ENCODE measurements around the gene ESR2.
"Not testable (repeated sequence)": the region's sequence is repeated elsewhere in the genome, so short reads cannot be mapped to it uniquely, and the experiment has no call there.

The ESR2 gene

DNA sequence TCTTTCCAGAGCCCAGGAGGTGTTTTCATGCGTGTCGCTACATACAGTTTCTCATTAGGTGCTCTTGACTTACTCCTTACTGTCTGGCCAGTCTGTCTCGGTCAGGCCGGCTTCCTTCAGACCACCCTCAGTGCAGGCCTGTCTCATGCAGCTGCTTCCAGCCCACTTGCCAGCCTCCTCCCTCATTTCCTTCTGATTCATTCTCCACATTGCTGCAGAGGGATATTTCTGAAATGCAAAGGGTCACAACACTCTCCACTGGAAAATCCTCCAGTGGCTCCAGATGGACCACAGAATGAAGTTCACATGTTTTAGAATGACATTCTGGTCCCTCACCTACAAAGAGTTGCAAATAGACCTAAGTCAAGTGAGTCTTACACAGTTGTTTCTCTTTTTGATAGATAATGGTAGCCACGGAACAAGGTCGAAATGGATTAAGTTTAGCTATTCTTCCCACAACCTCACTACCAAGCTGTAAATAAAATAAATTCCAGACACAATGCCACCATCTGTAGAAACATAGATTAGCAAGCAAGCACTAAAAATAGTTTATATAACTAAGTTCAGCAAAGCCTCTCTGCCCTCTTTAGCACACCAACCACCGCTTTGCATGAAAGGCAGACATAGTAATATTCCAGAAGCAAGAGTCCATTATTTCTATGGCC, 146.9 kb downstream of the ESR2 start:
- no peak for DNase-seq (ENCODE audit: low spot score)

DNA sequence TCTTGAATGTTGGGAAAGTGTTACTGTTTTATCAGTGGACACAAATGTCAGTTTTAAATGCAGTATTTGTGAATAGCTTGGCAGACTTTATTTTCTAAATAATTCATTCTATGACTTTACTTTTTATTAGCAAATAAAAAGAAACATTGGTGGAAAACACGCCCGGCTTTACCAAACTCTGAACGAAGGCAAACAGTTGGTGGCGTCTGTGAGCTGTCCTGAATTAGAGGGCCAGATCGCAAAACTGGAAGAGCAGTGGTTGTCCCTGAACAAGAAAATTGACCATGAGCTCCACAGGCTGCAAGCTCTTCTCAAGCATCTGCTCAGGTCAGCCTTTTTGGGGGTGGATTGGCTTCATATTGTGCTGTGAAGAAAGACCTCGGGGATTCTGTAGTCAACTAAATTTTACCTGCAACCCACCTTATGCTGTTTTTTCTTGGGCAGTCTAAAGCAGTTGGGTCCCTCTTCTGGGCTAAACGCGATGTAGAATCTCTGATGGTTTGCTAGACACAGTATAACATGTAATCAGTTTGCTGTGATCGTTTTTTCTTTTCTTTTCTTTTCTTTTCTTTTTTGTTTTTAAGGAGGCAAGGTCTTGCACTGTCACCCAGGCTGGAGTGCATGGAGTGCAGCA, 156.4 kb downstream of the ESR2 start:
- DNase-seq (ENCODE audit: low spot score), result no peak

DNA sequence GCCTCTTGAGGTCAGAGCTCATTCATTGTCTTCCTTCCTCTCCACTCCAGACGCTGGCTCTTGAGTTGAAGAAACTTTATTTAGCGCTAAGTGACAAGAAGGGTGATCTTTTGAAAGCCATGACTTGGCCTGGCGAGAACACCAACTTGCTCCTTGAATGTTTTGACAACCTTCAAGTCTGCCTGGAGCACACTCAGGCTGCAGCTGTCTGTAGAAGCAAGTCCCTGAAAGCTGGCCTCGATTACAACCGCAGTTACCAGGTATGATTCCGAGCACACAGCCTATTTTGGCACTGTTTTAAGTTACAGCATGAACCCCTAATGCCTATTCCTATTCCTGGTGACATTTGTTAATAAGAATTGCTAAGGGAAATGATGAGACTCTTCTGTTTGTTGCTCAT, 167.6 kb downstream of the ESR2 start:
- DNase-seq (ENCODE audit: low spot score), result no peak

DNA sequence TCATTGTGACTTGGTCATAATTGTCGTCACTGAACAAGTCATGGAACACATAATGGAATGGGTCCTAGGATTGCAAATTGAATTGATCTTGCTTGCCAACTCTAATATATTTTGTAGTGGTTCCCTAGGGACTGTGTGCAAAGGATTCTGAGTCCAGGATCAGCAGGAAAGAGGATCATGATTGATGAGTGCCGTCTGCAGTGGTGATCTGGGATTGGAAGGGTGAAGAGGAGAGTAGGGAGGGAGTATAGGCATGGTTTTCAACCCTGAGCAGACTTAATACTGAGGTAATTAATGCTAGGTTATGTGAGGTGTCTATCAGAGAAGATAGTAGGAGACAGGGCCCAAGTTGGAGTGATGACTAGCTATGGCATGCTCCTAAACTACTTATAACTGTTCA, 168.9 kb downstream of the ESR2 start:
- no peak for DNase-seq (ENCODE audit: low spot score)

DNA sequence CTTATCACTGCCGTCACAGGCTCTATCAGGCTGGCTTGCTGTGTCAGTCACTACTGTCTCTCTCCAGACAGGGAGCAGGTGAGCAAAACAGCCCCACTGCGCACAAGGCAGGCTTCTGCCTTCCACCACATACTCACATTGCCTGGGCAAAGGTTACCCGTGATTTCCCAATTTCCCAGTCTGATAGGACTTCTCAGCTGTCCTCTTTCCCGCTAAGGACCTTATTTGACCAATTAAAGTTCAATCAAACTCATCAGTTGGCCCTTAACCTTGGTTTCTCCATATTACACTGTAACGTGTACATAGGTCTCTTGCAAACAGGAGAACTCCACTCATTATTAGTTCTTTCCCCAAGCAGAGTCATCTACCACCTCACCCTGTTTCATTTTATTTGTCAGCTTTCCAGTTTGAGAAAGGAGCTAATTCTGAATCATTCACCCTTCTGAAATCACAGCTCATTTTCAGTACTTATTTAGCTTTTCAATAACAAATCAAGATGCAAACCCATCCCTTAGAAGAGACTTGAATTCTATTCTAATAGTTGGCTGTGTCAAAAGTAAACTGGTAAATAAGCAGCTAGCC, 170.8 kb downstream of the ESR2 start:
- no peak for DNase-seq (ENCODE audit: low spot score)

DNA sequence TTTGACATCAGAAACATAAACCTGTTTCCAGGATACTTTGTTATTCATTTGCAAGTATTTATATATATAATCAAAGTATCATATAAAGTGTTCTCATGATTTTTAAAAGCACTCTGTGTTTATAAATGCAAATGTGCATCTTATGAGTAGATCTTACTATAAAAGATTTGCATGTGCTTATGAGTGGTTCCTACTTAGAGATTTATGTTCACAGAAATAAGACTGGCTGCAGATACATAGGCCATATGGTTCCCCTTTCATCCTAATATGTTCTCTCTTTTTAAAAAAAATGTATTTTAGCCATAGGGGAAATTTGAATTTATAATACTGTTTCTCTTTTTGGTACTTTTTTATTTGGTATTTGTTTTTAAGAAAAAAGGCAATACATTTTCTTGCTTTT, 174.2 kb downstream of the ESR2 start:
- DNase-seq (ENCODE audit: low spot score), result no peak

DNA sequence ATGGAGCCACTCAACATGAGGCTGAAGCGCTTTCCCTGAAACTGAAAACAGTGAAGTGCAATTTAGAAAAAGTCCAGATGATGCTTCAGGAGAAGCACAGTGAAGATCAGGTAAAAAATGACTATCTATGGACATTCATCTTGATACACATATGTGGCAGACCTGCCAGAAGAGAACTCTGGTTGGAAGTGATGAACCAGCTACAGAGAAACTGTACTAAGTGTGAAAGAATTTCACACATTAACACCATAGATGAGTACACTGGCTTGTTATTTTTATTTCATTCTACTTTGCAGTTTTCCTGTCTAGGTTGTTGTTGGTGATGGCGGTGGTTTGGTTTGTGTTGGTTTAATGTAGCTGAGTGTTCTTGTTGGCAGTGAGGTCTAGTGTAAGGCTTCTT, 174.7 kb downstream of the ESR2 start:
- DNase-seq (ENCODE audit: low spot score), result no peak

DNA sequence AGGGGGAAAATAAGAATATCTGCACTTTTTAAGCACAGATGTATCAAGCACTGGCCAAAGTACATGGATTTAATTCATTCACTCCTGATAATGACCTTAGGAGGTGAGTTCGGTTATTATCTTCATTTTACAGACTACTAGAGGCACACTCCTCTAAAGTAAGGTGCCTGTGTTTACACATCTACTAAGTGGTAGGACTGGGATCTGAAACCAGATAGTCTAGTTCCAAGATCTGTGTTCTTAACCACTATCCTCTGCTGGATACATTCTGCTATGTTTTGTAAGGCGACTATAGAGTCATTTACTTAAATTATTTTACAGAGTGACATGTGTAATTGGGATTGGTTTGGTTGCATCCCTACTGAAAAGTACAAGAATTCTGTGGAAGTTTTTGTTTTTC, 175.3 kb downstream of the ESR2 start:
- no peak for DNase-seq (ENCODE audit: low spot score)

DNA sequence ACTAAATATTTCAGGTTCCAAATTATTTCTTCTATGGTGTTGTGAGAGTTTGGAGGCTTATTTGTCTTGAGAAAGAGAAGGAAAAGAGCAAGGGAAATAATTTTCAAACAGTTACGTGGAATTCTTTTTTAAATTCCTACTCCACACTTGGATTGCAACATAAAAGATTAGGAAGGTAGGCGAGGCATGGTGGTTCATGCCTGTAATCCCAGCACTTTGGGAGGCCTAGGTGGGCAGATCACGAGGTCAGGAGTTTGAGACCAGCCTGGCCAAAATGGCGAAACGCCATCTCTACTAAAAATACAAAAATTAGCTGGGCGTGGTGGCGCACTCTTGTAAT, 175.8 kb downstream of the ESR2 start:
- not testable (repeated sequence) for DNase-seq (ENCODE audit: low spot score)

DNA sequence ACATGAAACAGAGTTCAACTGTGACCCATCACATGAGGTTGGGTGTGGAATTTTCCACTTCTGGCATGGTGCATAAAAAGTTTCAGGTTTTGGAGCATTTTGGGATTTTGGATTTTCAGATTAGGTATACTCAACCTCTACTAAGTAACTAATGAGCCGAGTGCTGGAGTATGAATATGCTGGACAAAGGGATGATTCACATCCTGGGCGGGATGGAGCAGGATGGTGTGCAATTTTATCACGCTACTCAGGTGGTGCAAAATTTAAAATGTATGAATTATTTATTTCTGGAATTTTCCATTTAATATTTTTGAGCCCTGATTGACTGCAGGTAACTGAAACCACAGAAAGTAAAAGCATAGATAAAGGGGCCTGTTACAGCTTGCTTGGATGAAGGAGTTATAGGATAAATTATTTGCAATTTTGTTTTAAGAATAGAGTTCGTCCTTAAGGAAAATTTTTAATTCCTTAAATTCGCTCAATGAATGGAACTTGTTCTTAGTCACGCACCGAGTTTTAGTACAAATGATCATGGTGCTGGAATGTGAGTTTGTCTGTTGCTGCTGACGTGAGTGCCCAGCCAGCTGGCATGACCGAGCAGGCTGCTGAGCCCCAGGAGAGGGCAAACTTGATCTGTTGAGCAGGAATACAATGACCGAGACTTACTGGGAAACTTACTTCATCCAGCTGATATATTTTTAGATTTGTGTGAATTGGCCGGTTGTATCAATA, 176.3 kb downstream of the ESR2 start:
- no peak for DNase-seq (ENCODE audit: low spot score)

DNA sequence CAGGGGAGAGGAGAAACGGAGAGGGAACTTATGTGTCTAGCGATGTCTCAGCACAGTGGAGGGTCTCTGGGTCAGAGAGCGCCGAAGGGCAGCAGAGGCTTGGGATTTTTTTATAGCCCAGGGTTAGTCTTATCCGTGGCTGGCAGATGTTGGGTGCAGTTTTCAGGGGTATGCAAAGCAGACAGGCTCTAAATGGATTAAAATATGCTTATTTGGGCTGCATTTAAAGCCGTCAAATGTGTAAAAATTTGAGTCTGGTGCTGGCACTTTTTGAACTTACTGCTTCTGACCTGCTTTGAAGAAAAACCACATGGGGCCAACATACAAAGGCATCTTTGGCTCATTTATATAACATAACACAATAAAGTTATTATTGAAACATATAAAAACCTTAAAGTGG, 178.8 kb downstream of the ESR2 start:
- DNase-seq (ENCODE audit: low spot score), result no peak

DNA sequence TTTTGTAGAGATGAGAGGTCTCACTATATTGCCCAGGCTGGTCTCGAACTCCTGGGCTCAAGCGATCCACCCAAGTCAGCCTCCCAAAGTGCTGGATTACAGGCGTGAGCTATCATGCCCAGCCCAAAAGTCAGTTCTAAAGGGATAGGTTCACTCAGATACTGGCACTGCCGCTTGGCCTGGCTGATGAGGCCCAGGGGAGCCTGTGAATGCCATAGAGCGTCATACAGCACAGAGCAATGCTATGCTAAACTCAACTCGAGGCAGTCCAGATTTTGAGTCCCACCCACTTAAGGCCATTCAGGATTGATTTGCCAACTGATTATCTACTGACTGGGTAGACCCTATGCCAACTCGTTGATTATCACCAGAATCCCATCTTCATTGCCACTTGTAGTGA, 179.4 kb downstream of the ESR2 start:
- no peak for DNase-seq (ENCODE audit: low spot score)

DNA sequence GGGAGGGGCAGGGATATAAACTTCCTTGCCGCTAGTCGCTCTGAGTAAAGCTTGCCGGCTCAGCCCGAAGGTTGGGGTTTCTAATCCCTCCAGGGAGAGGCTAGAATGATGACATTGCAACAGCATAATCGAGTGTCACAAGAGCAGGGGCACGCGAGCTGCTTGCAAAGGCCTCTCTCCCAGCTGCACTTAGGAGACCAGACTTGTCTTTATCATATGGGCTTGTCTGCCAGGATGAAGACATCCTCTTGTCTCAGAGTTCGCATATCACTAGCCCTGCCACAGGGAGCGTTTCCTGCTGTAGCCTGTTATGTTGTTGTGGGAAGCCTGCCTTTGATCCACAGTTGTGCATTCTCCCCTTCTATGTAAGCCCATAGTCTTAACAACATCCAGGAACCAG, 180.0 kb downstream of the ESR2 start:
- DNase-seq (ENCODE audit: low spot score), result no peak

DNA sequence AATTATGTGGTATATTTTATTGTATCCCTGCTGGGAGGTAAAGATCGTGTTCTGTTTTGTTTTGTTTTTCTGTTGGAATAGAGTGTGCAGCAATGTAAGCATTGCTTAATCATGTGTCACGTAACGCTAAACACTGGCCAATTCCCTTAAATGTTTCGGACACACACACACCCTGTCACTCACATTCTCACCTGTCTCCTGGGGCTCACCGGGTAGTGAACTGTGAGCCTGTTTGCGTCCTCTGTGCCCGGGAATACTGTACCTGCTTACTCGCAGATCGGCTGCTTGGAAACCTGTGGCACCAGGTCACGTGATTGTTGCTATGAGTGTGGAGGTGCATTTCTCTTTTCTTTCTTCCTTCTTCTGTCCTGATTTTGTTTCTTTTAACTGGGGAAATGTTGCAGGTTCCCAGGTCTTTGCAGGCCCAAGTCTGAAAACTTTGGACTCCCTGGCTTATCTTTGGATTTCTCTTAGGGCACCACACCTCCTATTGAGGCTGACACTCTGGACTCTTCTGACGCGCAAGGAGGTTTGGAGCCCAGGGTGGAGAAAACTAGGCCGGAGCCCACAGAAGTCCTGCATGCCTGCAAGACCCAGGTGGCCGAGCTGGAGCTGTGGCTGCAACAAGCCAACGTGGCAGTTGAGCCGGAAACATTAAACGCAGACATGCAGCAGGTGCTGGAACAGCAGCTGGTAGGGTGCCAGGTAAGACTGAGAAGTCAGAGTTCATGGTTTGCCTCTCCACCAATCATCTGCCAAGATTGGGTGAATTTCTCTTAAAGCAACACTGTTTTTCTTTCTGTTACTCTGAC, 181.1 kb downstream of the ESR2 start:
- no peak for DNase-seq (ENCODE audit: low spot score)

DNA sequence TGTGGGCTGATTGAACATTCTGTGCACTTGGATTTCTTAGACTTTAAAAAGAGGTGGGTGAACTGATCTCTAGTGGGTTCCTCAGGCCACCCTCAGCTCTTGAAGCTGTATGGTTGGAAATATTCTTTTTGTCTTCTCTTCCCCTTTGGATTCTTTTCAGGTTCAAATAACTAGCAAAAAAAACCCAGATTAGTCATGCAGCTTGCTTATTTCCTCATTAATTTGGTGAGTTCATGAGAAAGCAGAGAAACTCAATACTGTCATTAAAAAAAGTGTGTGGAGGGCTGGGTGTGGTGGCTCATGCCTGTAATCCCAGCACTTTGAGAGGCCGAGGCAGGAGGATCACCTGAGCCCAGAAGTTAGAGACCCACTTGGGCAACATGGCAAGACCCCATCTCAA, 183.4 kb downstream of the ESR2 start:
- DNase-seq (ENCODE audit: low spot score), result no peak

DNA sequence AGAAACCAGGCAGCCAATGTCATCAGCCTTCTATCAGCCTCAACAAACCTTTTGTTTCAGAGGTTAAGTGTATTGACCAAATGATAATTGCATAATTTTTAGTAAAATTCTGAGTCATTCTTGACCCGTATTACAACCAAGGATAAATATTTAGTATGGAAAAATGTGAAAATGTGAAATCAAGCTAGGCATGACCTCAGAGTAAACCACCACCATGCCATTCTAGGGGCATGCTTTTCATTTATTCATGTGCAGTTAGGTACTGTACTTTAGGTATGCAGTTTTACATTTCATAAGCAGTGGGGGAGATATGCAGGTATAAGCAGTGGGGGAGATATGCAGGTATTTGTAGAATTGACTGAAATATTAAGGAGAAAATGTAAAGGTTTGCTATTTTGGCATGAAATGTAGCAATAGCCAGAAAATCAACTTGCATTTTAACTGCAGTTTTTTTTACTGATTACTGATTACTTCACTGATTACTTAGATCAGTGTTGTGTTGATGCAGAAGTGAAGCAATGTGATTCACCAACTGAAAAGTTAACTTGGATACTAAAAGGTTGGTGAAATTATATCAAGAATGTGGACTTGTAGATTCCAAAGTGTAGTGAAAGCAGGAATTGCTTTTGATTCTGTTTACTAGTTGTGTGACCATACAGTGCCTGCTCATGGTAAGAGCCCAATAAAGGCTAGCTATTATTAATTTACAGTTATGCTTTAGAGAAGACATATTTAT, 184.2 kb downstream of the ESR2 start:
- no peak for DNase-seq (ENCODE audit: low spot score)

DNA sequence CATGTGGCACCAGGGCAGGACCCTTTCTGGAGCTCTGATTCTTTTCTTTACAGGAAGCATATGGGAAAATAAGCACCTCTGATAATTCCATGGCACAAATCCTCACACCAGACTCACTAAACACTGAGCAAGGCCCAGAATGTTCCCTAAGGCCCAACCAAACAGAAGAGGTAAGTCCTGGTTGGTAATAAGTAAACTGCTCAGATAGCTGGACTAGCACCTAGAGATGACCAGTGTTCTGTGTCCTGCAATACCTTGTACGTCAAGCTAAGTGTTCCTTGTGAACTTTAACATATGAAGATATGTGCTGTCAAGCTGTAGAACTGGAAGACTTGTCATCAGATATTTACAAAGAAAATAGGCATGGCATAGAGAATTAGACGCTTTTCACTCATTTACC, 186.7 kb downstream of the ESR2 start:
- DNase-seq (ENCODE audit: low spot score), result no peak

DNA sequence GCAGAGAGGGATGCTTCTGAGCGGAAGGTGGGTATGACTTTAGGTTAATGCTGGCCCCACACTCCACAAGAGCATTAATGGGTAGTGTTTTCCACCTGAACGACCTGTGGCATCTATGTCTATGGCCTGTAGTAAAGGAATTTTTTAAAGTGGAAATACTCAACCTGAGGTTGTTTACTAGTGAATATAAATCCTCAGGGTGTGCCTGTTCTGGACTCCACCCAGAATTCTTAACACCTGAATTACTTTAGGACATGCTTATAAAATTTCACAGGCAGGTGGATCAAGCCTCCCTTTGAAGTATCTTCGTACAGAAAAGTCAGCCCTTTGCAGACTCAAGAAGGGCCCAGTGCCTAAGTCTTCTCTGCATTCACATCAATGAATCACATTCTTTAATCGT, 196.1 kb downstream of the ESR2 start:
- DNase-seq (ENCODE audit: low spot score), result no peak

DNA sequence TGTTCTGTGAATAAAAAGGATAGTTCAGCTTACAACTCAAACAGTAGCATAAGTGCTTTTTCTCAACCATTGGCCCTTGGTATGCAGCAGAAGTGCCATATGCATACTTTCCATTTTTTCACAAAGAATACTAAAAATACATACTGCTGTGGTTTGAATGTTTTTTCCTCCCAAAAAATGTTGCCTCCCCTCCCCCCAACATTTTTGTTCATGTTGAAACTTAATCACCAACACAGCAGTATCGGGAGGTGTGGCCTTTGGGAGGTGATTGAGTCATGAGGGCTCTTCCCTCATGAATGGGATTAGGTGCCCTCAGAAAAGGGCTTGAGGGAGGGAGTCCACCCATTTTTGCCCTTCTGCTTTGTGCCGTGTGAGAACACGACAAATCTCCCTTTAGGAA, 198.6 kb downstream of the ESR2 start:
- no peak for DNase-seq (ENCODE audit: low spot score)

DNA sequence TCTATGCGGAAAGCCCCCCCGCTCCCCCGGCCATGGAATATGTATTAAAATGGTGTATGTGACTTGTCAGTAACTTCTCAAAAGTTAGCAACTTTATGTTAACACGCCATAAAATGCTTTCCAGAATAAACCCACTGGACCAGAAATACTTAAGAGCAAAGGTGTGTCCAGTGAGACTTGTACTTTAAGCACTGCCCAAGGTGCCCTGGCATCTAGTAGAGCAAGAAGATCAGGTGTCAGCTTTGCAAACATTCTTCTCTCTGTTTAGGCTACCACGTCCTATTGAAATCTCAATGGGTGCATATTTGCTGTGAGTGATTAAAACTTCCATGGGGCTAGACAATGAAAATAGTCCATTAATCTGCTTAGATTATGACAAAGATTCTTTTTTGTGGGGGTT, 201.2 kb downstream of the ESR2 start:
- no peak for DNase-seq (ENCODE audit: low spot score)

DNA sequence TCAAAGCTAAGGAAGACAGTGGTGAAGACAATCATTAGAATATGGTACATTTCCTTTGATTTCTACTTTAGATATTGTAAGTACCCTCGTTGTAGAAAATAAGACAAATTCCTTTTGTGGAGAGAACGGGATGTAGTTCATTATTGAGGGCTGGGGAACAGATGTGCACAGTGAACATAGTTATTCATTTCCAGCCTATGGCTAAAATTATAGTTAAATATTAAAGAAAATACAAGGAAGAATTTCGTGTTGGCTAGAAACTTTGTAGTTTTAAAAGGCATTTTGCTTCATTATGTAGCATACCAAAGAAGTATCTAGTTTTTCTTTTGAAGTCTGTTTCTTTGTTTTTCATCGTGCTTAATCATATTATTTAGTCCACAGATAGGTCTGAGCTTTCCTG, 201.8 kb downstream of the ESR2 start:
- DNase-seq (ENCODE audit: low spot score), result no peak
